Measurements from ENCODE around the gene CHCHD6. TPM values are rescaled to one million over a fixed set of nuclear protein-coding genes. Genes with fewer than 3 reads are reported as not detected.

The CHCHD6 gene
- total RNA-seq, 2 donors from 2014 or later: 23.6 to 34.4 TPM

DNA sequence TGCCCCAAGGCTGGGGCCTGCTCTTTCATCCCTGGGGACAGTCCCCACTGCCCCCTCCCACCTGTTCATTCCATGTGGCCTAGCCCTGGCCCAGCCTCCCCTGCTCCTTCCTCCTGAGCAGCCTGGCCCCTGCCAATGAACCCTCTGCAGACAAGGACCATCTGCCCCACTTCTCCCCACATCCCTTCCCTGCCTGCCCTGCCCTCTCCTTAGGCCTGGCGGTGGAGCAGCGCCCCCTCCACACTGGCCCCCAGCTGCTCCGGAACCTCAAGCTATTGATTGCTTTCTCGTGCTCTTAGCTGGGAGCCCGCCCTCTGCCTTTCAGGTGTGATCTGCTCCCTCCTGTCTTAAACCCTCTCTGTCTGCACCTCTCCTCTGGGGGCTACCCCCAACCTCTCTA lies 286.9 kb downstream of the CHCHD6 start:
- TF ChIP-seq, protein P1, sequence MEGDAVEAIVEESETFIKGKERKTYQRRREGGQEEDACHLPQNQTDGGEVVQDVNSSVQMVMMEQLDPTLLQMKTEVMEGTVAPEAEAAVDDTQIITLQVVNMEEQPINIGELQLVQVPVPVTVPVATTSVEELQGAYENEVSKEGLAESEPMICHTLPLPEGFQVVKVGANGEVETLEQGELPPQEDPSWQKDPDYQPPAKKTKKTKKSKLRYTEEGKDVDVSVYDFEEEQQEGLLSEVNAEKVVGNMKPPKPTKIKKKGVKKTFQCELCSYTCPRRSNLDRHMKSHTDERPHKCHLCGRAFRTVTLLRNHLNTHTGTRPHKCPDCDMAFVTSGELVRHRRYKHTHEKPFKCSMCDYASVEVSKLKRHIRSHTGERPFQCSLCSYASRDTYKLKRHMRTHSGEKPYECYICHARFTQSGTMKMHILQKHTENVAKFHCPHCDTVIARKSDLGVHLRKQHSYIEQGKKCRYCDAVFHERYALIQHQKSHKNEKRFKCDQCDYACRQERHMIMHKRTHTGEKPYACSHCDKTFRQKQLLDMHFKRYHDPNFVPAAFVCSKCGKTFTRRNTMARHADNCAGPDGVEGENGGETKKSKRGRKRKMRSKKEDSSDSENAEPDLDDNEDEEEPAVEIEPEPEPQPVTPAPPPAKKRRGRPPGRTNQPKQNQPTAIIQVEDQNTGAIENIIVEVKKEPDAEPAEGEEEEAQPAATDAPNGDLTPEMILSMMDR (conservative IDR thresholded peaks at IDR 0.05): no peak
- 92 to 100% methylated on average over 1 to 5 of the region's 5 CpGs for WGBS, 2 experiments (ENCODE audit: insufficient coverage in 1 of 2, insufficient read length in 1 of 2)
- Histone ChIP-seq H3K9me3 (ENCODE audit: control insufficient read depth, low read length) (no peaks in the 10 kb centered on the region), H3K27me3 (ENCODE audit: control insufficient read depth, insufficient read depth, low read length, poor library complexity, severe bottlenecking) (no peaks in the 10 kb centered on the region), H3K27ac (ENCODE audit: low read depth, low read length) (peak overlapping the region; percentile 38), H3K4me1 (ENCODE audit: control insufficient read depth, insufficient read depth, low read length) (no peaks in the 10 kb centered on the region), H3K4me3 (ENCODE audit: low read length) (no peak overlapping the region), H3K9ac (ENCODE audit: extremely low read depth, low read length, poor library complexity, severe bottlenecking) (no peak overlapping the region), H3K36me3 (ENCODE audit: control insufficient read depth, insufficient read depth, low read length) (peaks cover 55% of the 10 kb centered on the region)
- Mint-ChIP-seq H3K4me3 (no peak overlapping the region), H3K36me3 (ENCODE audit: low read depth) (peaks cover 20% of the 10 kb centered on the region), H3K4me1 (no peaks in the 10 kb centered on the region), H3K27ac (peak overlapping the region; percentile 35), H3K27me3 (ENCODE audit: insufficient read depth) (no peaks in the 10 kb centered on the region), H3K9me3 (no peaks in the 10 kb centered on the region)
- no peak for DNase-seq

DNA sequence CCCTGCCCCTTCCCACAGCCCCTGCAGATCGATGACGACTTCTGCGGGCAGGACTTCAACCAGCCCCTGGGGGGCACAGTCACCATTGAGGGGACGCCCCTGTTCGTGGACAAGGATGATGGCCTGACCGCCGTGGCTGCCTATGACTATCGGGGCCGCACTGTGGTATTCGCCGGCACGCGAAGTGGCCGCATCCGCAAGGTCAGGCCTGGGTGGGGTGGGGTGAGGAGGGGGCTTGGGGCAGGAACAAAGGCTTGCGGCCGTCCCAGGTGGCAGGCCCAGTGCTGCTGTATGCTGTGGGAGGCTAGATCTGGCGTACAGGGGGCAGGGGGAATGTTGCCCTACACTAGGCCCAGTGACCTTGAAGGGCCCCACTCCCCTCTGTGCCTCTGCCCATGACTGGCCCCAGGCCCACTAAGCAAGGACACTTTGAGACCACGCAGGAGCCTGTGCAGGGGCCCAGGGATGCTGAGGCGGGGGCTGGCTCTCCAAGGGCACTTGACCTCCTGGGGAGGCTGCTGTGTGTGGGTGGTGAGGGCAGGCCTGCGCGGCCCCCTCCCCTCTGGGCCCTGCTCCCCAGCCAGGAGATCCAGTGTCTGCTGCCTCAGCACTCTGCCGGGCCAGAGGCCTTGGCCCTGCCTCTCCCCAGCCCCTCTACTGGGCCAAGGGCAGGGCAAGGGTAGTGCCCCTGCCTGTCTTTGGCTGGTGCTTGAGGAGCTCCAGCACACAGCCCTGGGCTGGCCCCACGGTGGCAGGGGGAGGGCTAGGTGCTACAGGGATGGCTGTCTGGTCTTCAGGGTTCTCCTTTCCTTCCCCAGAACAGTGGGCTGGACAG lies 287.5 kb downstream of the CHCHD6 start:
- H3K9me3 ChIP-seq (ENCODE audit: control insufficient read depth, low read length): no peaks in the 10 kb centered on the region
- no peak overlapping the region for H3K27ac ChIP-seq (ENCODE audit: low read depth, low read length)
- H3K4me1 ChIP-seq (ENCODE audit: control insufficient read depth, insufficient read depth, low read length): no peaks in the 10 kb centered on the region
- no peak for DNase-seq
- Mint-ChIP-seq H3K36me3 (ENCODE audit: low read depth) (peaks cover 20% of the 10 kb centered on the region), H3K4me1 (no peaks in the 10 kb centered on the region), H3K4me3 (no peak overlapping the region), H3K9me3 (no peaks in the 10 kb centered on the region), H3K27ac (peak overlapping the region; percentile 35), H3K27me3 (ENCODE audit: insufficient read depth) (no peaks in the 10 kb centered on the region)
- no peak overlapping the region for H3K4me3 ChIP-seq (ENCODE audit: low read length)
- TF ChIP-seq, protein P1 (conservative IDR thresholded peaks at IDR 0.05): no peak
- no peak overlapping the region for H3K9ac ChIP-seq (ENCODE audit: extremely low read depth, low read length, poor library complexity, severe bottlenecking)
- H3K27me3 ChIP-seq (ENCODE audit: control insufficient read depth, insufficient read depth, low read length, poor library complexity, severe bottlenecking): no peaks in the 10 kb centered on the region
- WGBS, 2 experiments (ENCODE audit: insufficient coverage in 1 of 2, insufficient read length in 1 of 2): 92 to 94% methylated on average over 10 to 24 of the region's 24 CpGs
- H3K36me3 ChIP-seq (ENCODE audit: control insufficient read depth, insufficient read depth, low read length): peaks cover 56% of the 10 kb centered on the region

DNA sequence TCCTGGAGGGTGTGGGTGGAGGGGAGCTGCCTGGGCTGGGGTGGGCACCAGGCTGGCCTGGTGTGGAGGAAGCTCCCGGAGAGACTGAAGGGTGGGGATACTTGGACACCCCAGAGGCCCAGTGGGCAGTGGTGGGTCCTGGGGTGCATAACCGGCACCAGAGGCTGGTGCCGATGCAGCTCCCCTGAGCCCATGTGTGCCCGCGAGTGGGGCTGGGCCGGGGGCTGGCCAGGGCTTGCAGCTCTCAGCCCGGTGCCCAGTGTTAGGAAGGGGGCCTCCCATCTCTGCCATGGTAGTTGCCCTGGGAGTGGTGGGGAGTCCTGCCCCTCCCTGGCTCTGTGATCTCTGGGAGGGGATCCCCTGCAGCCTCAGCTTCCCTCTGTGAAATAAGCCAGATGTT lies 288.2 kb downstream of the CHCHD6 start:
- H3K9me3 Mint-ChIP-seq: no peaks in the 10 kb centered on the region
- TF ChIP-seq, protein P1 (conservative IDR thresholded peaks at IDR 0.05): no peak
- peaks cover 61% of the 10 kb centered on the region for H3K36me3 ChIP-seq (ENCODE audit: control insufficient read depth, insufficient read depth, low read length)
- peaks cover 1% of the 10 kb centered on the region for H3K4me1 Mint-ChIP-seq
- no peak overlapping the region for H3K4me3 Mint-ChIP-seq
- no peak overlapping the region for H3K27ac ChIP-seq (ENCODE audit: low read depth, low read length)
- H3K27me3 ChIP-seq (ENCODE audit: control insufficient read depth, insufficient read depth, low read length, poor library complexity, severe bottlenecking): no peaks in the 10 kb centered on the region
- no peak overlapping the region for H3K4me3 ChIP-seq (ENCODE audit: low read length)
- H3K4me1 ChIP-seq (ENCODE audit: control insufficient read depth, insufficient read depth, low read length): no peaks in the 10 kb centered on the region
- no peaks in the 10 kb centered on the region for H3K9me3 ChIP-seq (ENCODE audit: control insufficient read depth, low read length)
- H3K36me3 Mint-ChIP-seq (ENCODE audit: low read depth): peaks cover 24% of the 10 kb centered on the region
- no peak overlapping the region for H3K9ac ChIP-seq (ENCODE audit: extremely low read depth, low read length, poor library complexity, severe bottlenecking)
- WGBS, 2 experiments (ENCODE audit: insufficient coverage in 1 of 2, insufficient read length in 1 of 2): 95 to 100% methylated on average over 6 to 7 of the region's 7 CpGs
- no peak overlapping the region for H3K27ac Mint-ChIP-seq
- H3K27me3 Mint-ChIP-seq (ENCODE audit: insufficient read depth): no peaks in the 10 kb centered on the region
- no peak for DNase-seq
